GM12878 (cell line): ENCODE results near the gene MR1. TPM values are rescaled to one million over a fixed set of nuclear protein-coding genes. Genes with fewer than 3 reads are reported as not detected.

ENCODE experiments used
- ATF7 ChIP-seq: fragments of 450-650 bp; IDR thresholded peaks from 2 replicates; pipeline ENCODE4 v1.6.1; 2016; ENCODE audit warnings: low read depth, mild to moderate bottlenecking
- CBX5 ChIP-seq: sonication (generic); IDR thresholded peaks from 2 replicates; pipeline ENCODE4 v1.6.1; 2016; ENCODE audit warnings: low read depth, moderate library complexity, mild to moderate bottlenecking, inconsistent platforms
- CHD4 ChIP-seq: fragments of 200-600 bp; sonication (generic); IDR thresholded peaks from 2 replicates; pipeline ENCODE4 v1.6.1; 2016; ENCODE audit warnings: mild to moderate bottlenecking
- DPF2 ChIP-seq: fragments of 450-650 bp; IDR thresholded peaks from 2 replicates; pipeline ENCODE4 v1.6.1; 2017; ENCODE audit warnings: mild to moderate bottlenecking
- E2F8 ChIP-seq: fragments of 450-650 bp; IDR thresholded peaks from 2 replicates; pipeline ENCODE4 v1.6.1; 2018; ENCODE audit warnings: mild to moderate bottlenecking, low read depth, moderate library complexity; ENCODE audit not compliant: partially characterized antibody
- GATAD2B ChIP-seq: fragments of 450-650 bp; conservative IDR thresholded peaks from 2 replicates; pipeline ENCODE4 v1.6.1; 2017; ENCODE audit warnings: low read depth, mild to moderate bottlenecking, moderate library complexity
- HSF1 ChIP-seq: fragments of 150-350 bp; IDR thresholded peaks from 2 replicates; pipeline ENCODE4 v1.6.1; 2014; ENCODE audit warnings: mild to moderate bottlenecking, low read depth, low read length
- IKZF2 ChIP-seq, 2 experiments: fragments of 450-650 bp; IDR thresholded peaks; 2 replicates each; pipeline ENCODE4 v1.6.1; 2017; ENCODE audit warnings: mild to moderate bottlenecking in 2 of 2, moderate library complexity in 2 of 2
- MTA2 ChIP-seq: fragments of 450-650 bp; IDR thresholded peaks from 2 replicates; pipeline ENCODE4 v1.6.1; 2016; ENCODE audit warnings: low read depth, mild to moderate bottlenecking, moderate library complexity
- MTA3 ChIP-seq: IDR thresholded peaks from 2 replicates; pipeline ENCODE4 v1.6.1; 2012; ENCODE audit warnings: low read length, inconsistent platforms, borderline replicate concordance
- RAD51 ChIP-seq: fragments of 450-650 bp; IDR thresholded peaks from 2 replicates; pipeline ENCODE4 v1.6.1; 2016; ENCODE audit warnings: moderate library complexity, mild to moderate bottlenecking, inconsistent platforms
- REST ChIP-seq: IDR thresholded peaks from 2 replicates; pipeline ENCODE4 v1.6.1; 2012; ENCODE audit warnings: mild to moderate bottlenecking, low read depth, low read length
- TCF7 ChIP-seq: IDR thresholded peaks from 2 replicates; pipeline ENCODE4 v1.6.1; 2014; ENCODE audit warnings: antibody characterized with exemption, borderline replicate concordance
- ZNF274 ChIP-seq: IDR thresholded peaks from one replicate; pipeline ENCODE4 v1.8.0; 2011; ENCODE audit not compliant: insufficient read length, insufficient read depth
- ZNF687 ChIP-seq: fragments of 450-650 bp; IDR thresholded peaks from 2 replicates; pipeline ENCODE4 v1.6.1; 2017; ENCODE audit warnings: mild to moderate bottlenecking, moderate library complexity
- polyA plus RNA-seq, 11 experiments: library from polyadenylated mRNA; depleted of rRNA in 4 of 11; unstranded in 6 of 11; stranded (reverse) in 5 of 11; fragments of >200 nt; fragmentation: Nextera tagmentation in 4 of 11; fragmentation: Illumina TruSeq in 1 of 11; extraction: Ambion mirVana in 4 of 11; extraction: Trizol in 1 of 11; gene quantifications; 1 replicate in 1 of 11; 2 replicates in 10 of 11; pipeline versions ENCODE4 v1.2.1 to v1.2.3, GENCODE V29; 2011 to 2016; ENCODE audit warnings: inconsistent platforms in 2 of 11, missing spikeins in 2 of 11, low read depth in 1 of 11
- total RNA-seq, 4 experiments: library from RNA; depleted of rRNA in 3 of 4; stranded (reverse); fragments of >200 nt in 3 of 4; fragmentation: Illumina TruSeq in 1 of 4; extraction: Trizol in 1 of 4; gene quantifications; 2 replicates each; pipeline versions ENCODE4 v1.2.1 to v1.2.3, GENCODE V29; 2013 to 2021

The MR1 gene
- total and polyA plus RNA-seq, 10 of the 15 experiments (the other 5 are each of a cell fraction or from before 2014, with no cell fraction given): 24.7 to 65.9 (median 30.9) TPM

- no peak for TF ChIP-seq HSF1
- peak; percentile 64 for TF ChIP-seq ATF7
- no peak for TF ChIP-seq ZNF687
- TF ChIP-seq DPF2: peak; percentile 42; the same call in 1 of the 2 replicates
- TF ChIP-seq E2F8: no peak
- TF ChIP-seq IKZF2 (IDR thresholded peaks at IDR 0.05): peak; percentile 25 to 57; a peak in 1 of 4 replicates
- 0 out of 2 replicates have a peak, but pooled peaks have one; percentile 39 for TF ChIP-seq GATAD2B
- no peak for TF ChIP-seq CHD4
- no peak for TF ChIP-seq TCF7
- TF ChIP-seq MTA2: peak; percentile 71; the same call in 1 of the 2 replicates
- no peak for TF ChIP-seq REST
- no peak for TF ChIP-seq ZNF274
- 0 out of 2 replicates have a peak, but pooled peaks have one; percentile 36 for TF ChIP-seq MTA3
- peak; percentile 38; the same call in 1 of the 2 replicates for TF ChIP-seq RAD51
- TF ChIP-seq CBX5: no peak
Observed at GRCh38 chr1:181014477-181015250, 19.1 kb upstream of the MR1 start (continued).
